Testis (tissue), 2 donors: ENCODE results near the gene NPAS2.

ENCODE experiments used
- POLR2A ChIP-seq: fragments of 450-650 bp; IDR thresholded peaks from one replicate; pipeline ENCODE4 v1.6.1; 2017; ENCODE audit warnings: antibody characterized with exemption, mild to moderate bottlenecking, moderate library complexity
- TF ChIP-seq, protein P1 (sequence below), 3 experiments: fragments of 450-650 bp in 2 of 3; fragments of 200-600 bp in 1 of 3; sonication (generic) in 1 of 3; IDR thresholded peaks; one replicate each; pipeline ENCODE4 v1.5.1; 2016 to 2019; ENCODE audit warnings: antibody characterized with exemption in 3 of 3, mild to moderate bottlenecking in 2 of 3, moderate library complexity in 1 of 3

DNA sequence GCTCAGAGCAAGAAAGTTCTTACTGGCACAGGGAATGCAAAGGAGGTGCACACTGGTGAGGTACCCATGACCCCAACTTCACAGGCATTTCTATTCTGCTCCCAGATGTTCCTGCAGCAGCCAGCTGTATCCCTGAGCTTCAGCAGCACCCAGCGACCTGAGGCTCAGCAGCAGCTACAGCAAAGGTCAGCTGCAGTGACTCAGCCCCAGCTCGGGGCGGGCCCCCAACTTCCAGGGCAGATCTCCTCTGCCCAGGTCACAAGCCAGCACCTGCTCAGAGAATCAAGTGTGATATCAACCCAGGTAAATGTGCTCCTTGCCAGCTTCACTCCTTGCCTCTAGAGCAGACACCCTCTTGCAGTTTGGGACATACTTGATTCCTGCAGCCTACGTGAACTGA, 168.0 kb downstream of the NPAS2 start:
- TF ChIP-seq, protein P1, sequence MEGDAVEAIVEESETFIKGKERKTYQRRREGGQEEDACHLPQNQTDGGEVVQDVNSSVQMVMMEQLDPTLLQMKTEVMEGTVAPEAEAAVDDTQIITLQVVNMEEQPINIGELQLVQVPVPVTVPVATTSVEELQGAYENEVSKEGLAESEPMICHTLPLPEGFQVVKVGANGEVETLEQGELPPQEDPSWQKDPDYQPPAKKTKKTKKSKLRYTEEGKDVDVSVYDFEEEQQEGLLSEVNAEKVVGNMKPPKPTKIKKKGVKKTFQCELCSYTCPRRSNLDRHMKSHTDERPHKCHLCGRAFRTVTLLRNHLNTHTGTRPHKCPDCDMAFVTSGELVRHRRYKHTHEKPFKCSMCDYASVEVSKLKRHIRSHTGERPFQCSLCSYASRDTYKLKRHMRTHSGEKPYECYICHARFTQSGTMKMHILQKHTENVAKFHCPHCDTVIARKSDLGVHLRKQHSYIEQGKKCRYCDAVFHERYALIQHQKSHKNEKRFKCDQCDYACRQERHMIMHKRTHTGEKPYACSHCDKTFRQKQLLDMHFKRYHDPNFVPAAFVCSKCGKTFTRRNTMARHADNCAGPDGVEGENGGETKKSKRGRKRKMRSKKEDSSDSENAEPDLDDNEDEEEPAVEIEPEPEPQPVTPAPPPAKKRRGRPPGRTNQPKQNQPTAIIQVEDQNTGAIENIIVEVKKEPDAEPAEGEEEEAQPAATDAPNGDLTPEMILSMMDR (IDR thresholded peaks at IDR 0.05): no peak
- TF ChIP-seq POLR2A: no peak
